K562 (cell line): ENCODE results near the gene SMG5. TPM values are rescaled to one million over a fixed set of nuclear protein-coding genes. Genes with fewer than 3 reads are reported as not detected.
A peak's percentile ranks its signal among the peaks of the same experiment; 100 is the strongest.

Source experiments
- CHD1 ChIP-seq: fragments of 200-600 bp; sonication (generic); IDR thresholded peaks from one replicate; pipeline ENCODE4 v1.6.1; 2012; ENCODE audit warnings: mild to moderate bottlenecking, moderate library complexity, low read length, inconsistent platforms
- CREM ChIP-seq: IDR thresholded peaks from 2 replicates; pipeline ENCODE4 v1.6.1; 2014; ENCODE audit warnings: antibody characterized with exemption, low read depth
- E2F8 ChIP-seq: fragments of 450-650 bp; IDR thresholded peaks from 2 replicates; pipeline ENCODE4 v1.7.1; 2018; ENCODE audit warnings: mild to moderate bottlenecking, low read depth; ENCODE audit not compliant: partially characterized antibody
- ETV6 ChIP-seq, 3 experiments: fragments of 150-350 bp in 1 of 3; sonication (generic) in 1 of 3; formaldehyde crosslinking in 1 of 3; IDR thresholded peaks; 2 replicates each; pipeline versions ENCODE4 v1.6.1 to v1.8.0; 2014 to 2022; ENCODE audit warnings: borderline replicate concordance in 2 of 3, low read depth in 2 of 3, antibody characterized with exemption in 1 of 3, low read length in 1 of 3, mild to moderate bottlenecking in 1 of 3, missing genetic modification reagents in 1 of 3
- GABPB1 ChIP-seq: sonication (generic); formaldehyde crosslinking; IDR thresholded peaks from 2 replicates; pipeline ENCODE4 v1.8.0; 2022; ENCODE audit warnings: mild to moderate bottlenecking, missing genetic modification reagents
- GMEB1 ChIP-seq: fragments of 250-450 bp; sonication (Bioruptor Pico); IDR thresholded peaks from 2 replicates; pipeline ENCODE4 v1.4.0; 2020; ENCODE audit warnings: mild to moderate bottlenecking
- GTF2B ChIP-seq: IDR thresholded peaks from 2 replicates; pipeline ENCODE4 v1.6.1; 2011; ENCODE audit not compliant: insufficient read length; ENCODE audit errors: extremely low read depth
- GTF2E2 ChIP-seq: fragments of 200-800 bp; sonication (Bioruptor generic); IDR thresholded peaks from 2 replicates; pipeline ENCODE4 v1.6.1; 2016; ENCODE audit warnings: missing genetic modification characterization, missing compliant biosample characterization
- HDAC3 ChIP-seq: fragments of 450-650 bp; IDR thresholded peaks from 2 replicates; pipeline ENCODE4 v1.6.1; 2018; ENCODE audit warnings: borderline replicate concordance, mild to moderate bottlenecking, moderate library complexity; ENCODE audit not compliant: partially characterized antibody
- NRF1 ChIP-seq, 2 experiments: fragments of 450-650 bp; IDR thresholded peaks in 1 of 2; conservative IDR thresholded peaks in 1 of 2; 2 replicates each; pipeline ENCODE4 v1.6.1; 2014; ENCODE audit warnings: mild to moderate bottlenecking in 2 of 2
- POLR2AphosphoS5 ChIP-seq: IDR thresholded peaks from 2 replicates; pipeline ENCODE4 v1.6.1; 2011; ENCODE audit warnings: mild to moderate bottlenecking, low read depth, low read length, moderate library complexity; ENCODE audit not compliant: control insufficient read depth, insufficient read depth
- SMAD1 ChIP-seq: fragments of 150-350 bp; IDR thresholded peaks from 2 replicates; pipeline ENCODE4 v1.6.1; 2014; ENCODE audit warnings: low read length, low read depth; ENCODE audit not compliant: partially characterized antibody
- TFAM ChIP-seq: fragments of 250-450 bp; sonication (Bioruptor Pico); conservative IDR thresholded peaks from 2 replicates; pipeline ENCODE4 v1.5.0; 2021; ENCODE audit warnings: mild to moderate bottlenecking, moderate library complexity
- ZBTB26 ChIP-seq: fragments of 450-650 bp; formaldehyde crosslinking; IDR thresholded peaks from 2 replicates; pipeline ENCODE4 v1.4.0; 2022; ENCODE audit warnings: missing genetic modification characterization
- ZNF263 ChIP-seq: sonication (generic); formaldehyde crosslinking; IDR thresholded peaks from 2 replicates; pipeline ENCODE4 v1.8.0; 2022; ENCODE audit warnings: mild to moderate bottlenecking, missing genetic modification reagents, borderline replicate concordance
- ZNF584 ChIP-seq: fragments of 200-800 bp; sonication (Bioruptor generic); IDR thresholded peaks from 2 replicates; pipeline ENCODE4 v1.6.1; 2016; ENCODE audit warnings: low read depth, mild to moderate bottlenecking, missing genetic modification characterization, missing compliant biosample characterization
- polyA plus RNA-seq, 8 experiments: library from polyadenylated mRNA; depleted of rRNA in 4 of 8; stranded (reverse) in 5 of 8; unstranded in 3 of 8; fragments of >200 nt; fragmentation: Nextera tagmentation in 2 of 8; fragmentation: Illumina TruSeq in 1 of 8; extraction: Ambion mirVana in 2 of 8; extraction: Trizol in 1 of 8; gene quantifications; 2 replicates each; pipeline versions ENCODE4 v1.2.1 to v1.2.3, GENCODE V29; 2011 to 2014; ENCODE audit warnings: inconsistent platforms in 1 of 8, missing spikeins in 1 of 8
- total RNA-seq, 7 experiments: library from RNA; depleted of rRNA in 6 of 7; stranded (reverse); fragments of >200 nt in 6 of 7; fragmentation: Illumina TruSeq in 2 of 7; extraction: Trizol in 2 of 7; gene quantifications; 2 replicates each; pipeline versions ENCODE4 v1.2.1 to v1.2.3, GENCODE V29; 2011 to 2021; ENCODE audit warnings: low replicate concordance in 1 of 7
- TF ChIP-seq, protein P1 (sequence below): fragments of 250-450 bp; sonication (Bioruptor Pico); IDR thresholded peaks from 2 replicates; pipeline ENCODE4 v1.4.0; 2020

SMG5 gene
- total and polyA plus RNA-seq, 9 of the 15 experiments (the other 6 are each of a cell fraction or from before 2014, with no cell fraction given), result 1.4 to 85.9 (median 53.0) TPM

GRCh38 chr1:156212833-156213643, 69.6 kb downstream of the SMG5 start, which contains the start of gene PMF1 (continued):
- TF ChIP-seq ETV6 (IDR thresholded peaks at IDR 0.05; ENCODE audit: borderline replicate concordance in 1 of 2, low read depth in 2 of 2, low read length in 1 of 2) (no peak), ETV6 (CRISPR knock-in tag; IDR thresholded peaks at IDR 0.05; ENCODE audit: borderline replicate concordance) (peak; percentile 32; the same call in 1 of the 2 replicates), E2F8 (peak; percentile 80), POLR2AphosphoS5 (peak; percentile 76; the same call in 1 of the 2 replicates), GTF2E2 (tag) (peak; percentile 98), ZNF263 (CRISPR knock-in tag) (no peak), ZNF584 (CRISPR knock-in tag) (no peak), GABPB1 (peak; percentile 74), ZBTB26 (peak; percentile 7; the same call in 1 of the 2 replicates), HDAC3 (peak; percentile 12), CREM (peak; percentile 96), GMEB1 (CRISPR knock-in tag) (peak; percentile 88), CHD1 (no peak), SMAD1 (peak; percentile 34), TFAM (CRISPR knock-in tag) (no peak), NRF1 (conservative IDR thresholded peaks at IDR 0.05 in 1 of 2, IDR thresholded peaks at IDR 0.05 in 1 of 2) (peak; percentile 66 to 75), GTF2B (peak; percentile 49)
- TF ChIP-seq, protein P1, sequence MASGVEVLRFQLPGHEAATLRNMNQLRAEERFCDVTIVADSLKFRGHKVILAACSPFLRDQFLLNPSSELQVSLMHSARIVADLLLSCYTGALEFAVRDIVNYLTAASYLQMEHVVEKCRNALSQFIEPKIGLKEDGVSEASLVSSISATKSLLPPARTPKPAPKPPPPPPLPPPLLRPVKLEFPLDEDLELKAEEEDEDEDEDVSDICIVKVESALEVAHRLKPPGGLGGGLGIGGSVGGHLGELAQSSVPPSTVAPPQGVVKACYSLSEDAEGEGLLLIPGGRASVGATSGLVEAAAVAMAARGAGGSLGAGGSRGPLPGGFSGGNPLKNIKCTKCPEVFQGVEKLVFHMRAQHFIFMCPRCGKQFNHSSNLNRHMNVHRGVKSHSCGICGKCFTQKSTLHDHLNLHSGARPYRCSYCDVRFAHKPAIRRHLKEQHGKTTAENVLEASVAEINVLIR (CRISPR knock-in tag), result peak; percentile 82
